KMS-11 (cell line): ENCODE results near the gene OGDH.
A peak's percentile ranks its signal among the peaks of the same experiment; 100 is the strongest.
"Not testable (repeated sequence)": the region's sequence is repeated elsewhere in the genome, so short reads cannot be mapped to it uniquely, and the experiment has no call there.

Experiments used
- H2AFZ ChIP-seq: fragments of 200-600 bp; sonication (generic); 2 replicates; pipeline ENCODE4 v1.6.1; 2016; ENCODE audit warnings: antibody characterized with exemption, mixed run types, low read depth
- H3K27ac ChIP-seq: fragments of 200-600 bp; sonication (generic); 2 replicates; pipeline ENCODE4 v1.6.1; 2016; ENCODE audit warnings: mild to moderate bottlenecking, mixed run types
- H3K27me3 ChIP-seq: fragments of 200-600 bp; sonication (generic); 2 replicates; pipeline ENCODE4 v1.6.1; 2017; ENCODE audit warnings: mild to moderate bottlenecking, low read depth, mixed run types, moderate library complexity; ENCODE audit not compliant: insufficient read depth
- H3K36me3 ChIP-seq: fragments of 200-600 bp; sonication (generic); 2 replicates; pipeline ENCODE4 v1.6.1; 2017; ENCODE audit warnings: mild to moderate bottlenecking, mixed run types; ENCODE audit not compliant: insufficient read depth
- H3K4me1 ChIP-seq: fragments of 200-600 bp; sonication (generic); 2 replicates; pipeline ENCODE4 v1.6.1; 2016; ENCODE audit warnings: mild to moderate bottlenecking, low read depth, mixed run types; ENCODE audit not compliant: poor library complexity, severe bottlenecking
- H3K4me2 ChIP-seq: fragments of 200-600 bp; sonication (generic); 2 replicates; pipeline ENCODE4 v1.7.0; 2016; ENCODE audit warnings: mild to moderate bottlenecking, mixed run types
- H3K4me3 ChIP-seq: fragments of 200-600 bp; sonication (generic); IDR thresholded peaks from 2 replicates; pipeline ENCODE4 v1.6.1; 2017; ENCODE audit warnings: low read depth, low read length, mixed read lengths; ENCODE audit not compliant: insufficient read depth
- H3K79me2 ChIP-seq: fragments of 200-600 bp; sonication (generic); 2 replicates; pipeline ENCODE4 v1.6.1; 2016; ENCODE audit warnings: low read depth, mixed run types; ENCODE audit not compliant: insufficient read depth
- H3K9ac ChIP-seq: fragments of 200-600 bp; sonication (generic); 2 replicates; pipeline ENCODE4 v1.6.1; 2016; ENCODE audit warnings: mild to moderate bottlenecking, mixed run types
- H4K20me1 ChIP-seq: fragments of 200-600 bp; sonication (generic); 2 replicates; pipeline ENCODE4 v1.6.1; 2016; ENCODE audit warnings: mild to moderate bottlenecking, mixed run types; ENCODE audit not compliant: insufficient read depth
- TF ChIP-seq, protein P1 (sequence below): fragments of 200-600 bp; sonication (generic); conservative IDR thresholded peaks from 2 replicates; pipeline ENCODE4 v1.6.1; 2017; ENCODE audit warnings: low read depth, mild to moderate bottlenecking, antibody characterized with exemption, low read length, moderate library complexity, mixed read lengths

Gene OGDH

DNA sequence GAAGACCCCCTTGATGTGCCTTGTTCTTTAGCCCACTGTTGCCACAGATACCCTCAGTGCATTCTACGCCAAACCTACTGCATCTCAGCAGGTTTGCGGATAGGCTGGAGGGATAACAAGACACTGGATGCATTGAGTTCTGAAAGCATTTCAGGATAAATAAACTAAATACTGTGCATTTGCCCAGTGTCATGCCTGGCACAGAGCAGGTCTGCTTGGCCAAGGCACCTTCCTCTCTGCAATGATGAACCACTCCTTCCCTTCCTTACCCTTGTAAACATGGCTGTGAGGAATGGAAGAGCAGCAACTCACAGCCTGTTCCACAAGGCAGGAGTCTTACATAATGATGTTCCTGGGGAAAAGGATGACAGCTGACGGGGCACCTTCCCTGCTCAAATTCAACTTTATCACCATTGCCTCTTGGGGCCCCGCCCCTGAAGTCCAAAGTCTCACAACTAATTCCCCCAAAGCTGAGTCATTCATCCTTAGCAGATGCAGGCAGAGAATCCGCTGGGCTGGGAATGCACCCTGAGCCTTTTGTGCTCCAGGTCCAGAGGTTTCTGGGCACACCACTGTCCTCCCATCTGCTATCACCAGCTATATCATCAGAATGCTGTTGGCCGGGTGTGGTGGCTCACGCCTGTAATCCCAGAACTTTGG, 44.3 kb upstream of the OGDH start:
- no peaks in the 10 kb centered on the region for H3K27me3 ChIP-seq
- H3K9ac ChIP-seq: no peak overlapping the region
- H4K20me1 ChIP-seq: no peaks in the 10 kb centered on the region; the same call in 1 of the 2 replicates
- H2AFZ ChIP-seq: no peak overlapping the region
- H3K4me1 ChIP-seq: no peaks in the 10 kb centered on the region
- TF ChIP-seq, protein P1, sequence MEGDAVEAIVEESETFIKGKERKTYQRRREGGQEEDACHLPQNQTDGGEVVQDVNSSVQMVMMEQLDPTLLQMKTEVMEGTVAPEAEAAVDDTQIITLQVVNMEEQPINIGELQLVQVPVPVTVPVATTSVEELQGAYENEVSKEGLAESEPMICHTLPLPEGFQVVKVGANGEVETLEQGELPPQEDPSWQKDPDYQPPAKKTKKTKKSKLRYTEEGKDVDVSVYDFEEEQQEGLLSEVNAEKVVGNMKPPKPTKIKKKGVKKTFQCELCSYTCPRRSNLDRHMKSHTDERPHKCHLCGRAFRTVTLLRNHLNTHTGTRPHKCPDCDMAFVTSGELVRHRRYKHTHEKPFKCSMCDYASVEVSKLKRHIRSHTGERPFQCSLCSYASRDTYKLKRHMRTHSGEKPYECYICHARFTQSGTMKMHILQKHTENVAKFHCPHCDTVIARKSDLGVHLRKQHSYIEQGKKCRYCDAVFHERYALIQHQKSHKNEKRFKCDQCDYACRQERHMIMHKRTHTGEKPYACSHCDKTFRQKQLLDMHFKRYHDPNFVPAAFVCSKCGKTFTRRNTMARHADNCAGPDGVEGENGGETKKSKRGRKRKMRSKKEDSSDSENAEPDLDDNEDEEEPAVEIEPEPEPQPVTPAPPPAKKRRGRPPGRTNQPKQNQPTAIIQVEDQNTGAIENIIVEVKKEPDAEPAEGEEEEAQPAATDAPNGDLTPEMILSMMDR: no peak
- H3K79me2 ChIP-seq: no peaks in the 10 kb centered on the region
- no peak overlapping the region for H3K4me3 ChIP-seq
- no peak overlapping the region for H3K4me2 ChIP-seq
- no peak overlapping the region for H3K27ac ChIP-seq
- no peaks in the 10 kb centered on the region for H3K36me3 ChIP-seq

DNA sequence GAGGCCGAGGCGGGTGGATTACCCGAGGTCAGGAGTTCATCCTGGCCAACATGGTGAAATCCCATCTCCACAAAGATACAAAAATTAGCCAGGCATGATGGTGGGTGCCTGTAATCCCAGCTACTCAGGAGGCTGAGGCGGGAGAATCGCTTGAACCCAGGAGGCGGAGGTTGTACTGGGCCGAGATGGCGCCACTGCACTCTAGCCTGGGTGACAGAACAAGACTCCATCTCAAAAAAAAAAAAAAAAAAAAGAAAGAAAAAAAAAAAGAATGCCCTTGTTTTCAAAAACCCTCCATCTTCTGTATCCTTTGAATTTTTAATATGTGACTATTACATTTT, 43.8 kb upstream of the OGDH start:
- H3K27me3 ChIP-seq, H3K4me1 ChIP-seq, H3K36me3 ChIP-seq, H3K9ac ChIP-seq, H3K4me2 ChIP-seq, H3K79me2 ChIP-seq, H4K20me1 ChIP-seq, H3K27ac ChIP-seq, H3K4me3 ChIP-seq, H2AFZ ChIP-seq: not testable (repeated sequence)

DNA sequence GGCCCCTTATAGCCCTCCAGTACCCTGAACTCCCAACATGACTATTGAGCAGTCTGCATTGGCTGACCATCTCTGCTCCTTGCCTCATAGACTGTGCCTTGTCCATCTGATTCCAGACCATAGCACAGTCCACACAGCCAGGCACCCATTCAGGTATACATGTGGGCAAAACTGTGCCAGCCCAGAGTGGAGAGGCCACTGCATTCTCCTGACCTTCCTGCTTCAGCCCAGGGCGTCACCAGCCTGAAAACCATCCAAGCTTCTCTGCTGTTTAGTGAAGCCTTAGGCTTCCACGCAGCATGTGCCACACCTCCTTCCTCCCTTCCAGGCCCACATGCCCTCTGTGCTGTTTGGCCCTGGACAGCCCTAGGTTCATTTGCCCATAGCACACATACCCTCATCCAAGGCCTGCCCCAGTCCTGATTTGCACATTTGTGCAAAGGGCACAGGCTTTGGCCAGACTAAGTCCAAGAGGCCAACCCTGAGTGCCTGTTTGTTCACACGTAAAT, 43.2 kb upstream of the OGDH start:
- TF ChIP-seq, protein P1: no peak
- Histone ChIP-seq H3K36me3 (no peaks in the 10 kb centered on the region; the same call in 1 of the 2 replicates), H4K20me1 (no peaks in the 10 kb centered on the region; the same call in 1 of the 2 replicates), H3K4me1 (no peaks in the 10 kb centered on the region), H3K4me2 (no peak overlapping the region), H3K27me3 (no peaks in the 10 kb centered on the region), H2AFZ (no peak overlapping the region), H3K79me2 (no peaks in the 10 kb centered on the region), H3K4me3 (no peak overlapping the region), H3K9ac (no peak overlapping the region), H3K27ac (no peak overlapping the region)

DNA sequence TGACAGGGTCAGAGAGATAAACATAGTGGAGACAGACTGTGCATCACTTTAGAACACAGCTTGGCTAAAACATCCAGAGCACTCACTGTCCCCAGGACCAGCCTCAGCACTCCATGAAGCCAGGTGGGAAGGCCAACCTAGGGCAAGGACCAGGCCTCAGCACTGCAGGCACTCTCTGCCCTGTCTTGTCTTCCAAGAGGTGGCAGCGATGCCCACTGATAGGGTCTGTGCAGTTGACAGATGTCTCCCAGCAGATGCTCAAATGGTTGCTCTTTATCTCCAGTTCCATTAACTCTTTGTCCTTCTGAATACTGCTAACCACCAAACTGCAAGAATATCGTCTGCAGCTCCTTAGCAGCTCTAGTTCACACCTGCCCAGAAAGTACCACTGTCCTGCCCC, 41.8 kb upstream of the OGDH start:
- no peaks in the 10 kb centered on the region for H3K27me3 ChIP-seq
- H3K79me2 ChIP-seq: no peaks in the 10 kb centered on the region
- H3K4me3 ChIP-seq: no peak overlapping the region
- H4K20me1 ChIP-seq: no peaks in the 10 kb centered on the region; the same call in 1 of the 2 replicates
- no peak overlapping the region for H3K4me2 ChIP-seq
- H3K9ac ChIP-seq: no peak overlapping the region
- TF ChIP-seq, protein P1: no peak
- no peak overlapping the region for H2AFZ ChIP-seq
- no peaks in the 10 kb centered on the region for H3K4me1 ChIP-seq
- no peaks in the 10 kb centered on the region; the same call in 1 of the 2 replicates for H3K36me3 ChIP-seq
- H3K27ac ChIP-seq: no peak overlapping the region

DNA sequence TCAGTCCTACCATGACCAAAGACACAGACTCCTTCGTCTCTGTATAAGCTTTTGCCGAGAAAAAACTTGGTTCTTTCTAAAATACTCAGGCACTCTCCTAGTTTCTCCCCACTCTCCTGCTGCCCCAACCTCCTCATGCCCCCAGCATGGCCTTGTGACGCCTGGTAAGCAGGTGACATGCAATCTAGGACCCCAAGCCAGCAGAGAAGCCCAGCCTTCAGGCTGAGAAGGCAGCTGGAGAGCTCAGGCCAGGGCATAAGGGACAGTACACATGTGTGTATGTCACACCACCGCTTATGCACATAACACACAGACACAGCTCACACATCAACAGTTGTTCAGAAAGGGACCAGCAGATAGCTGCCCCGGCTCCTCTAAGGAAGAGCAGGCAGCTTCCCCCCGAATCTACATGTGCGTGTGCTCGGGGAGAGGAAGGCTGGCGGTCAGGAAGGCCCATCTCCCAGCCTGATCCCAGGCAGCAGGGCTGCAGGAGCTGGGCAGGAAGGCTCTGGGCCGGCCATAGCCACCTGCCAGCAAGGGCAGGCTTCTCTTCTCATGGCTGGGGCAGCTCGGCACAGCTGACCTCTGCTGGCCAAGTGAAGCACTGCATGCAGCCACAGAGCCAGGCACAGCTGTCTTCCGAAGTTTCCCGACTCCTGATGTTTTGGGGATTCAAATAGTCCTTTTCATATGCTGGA, 41.2 kb upstream of the OGDH start:
- H3K4me2 ChIP-seq: no peak overlapping the region
- H3K27me3 ChIP-seq: no peaks in the 10 kb centered on the region
- no peaks in the 10 kb centered on the region for H3K79me2 ChIP-seq
- H3K27ac ChIP-seq: no peak overlapping the region
- no peaks in the 10 kb centered on the region; the same call in 1 of the 2 replicates for H4K20me1 ChIP-seq
- H3K9ac ChIP-seq: no peak overlapping the region
- H3K36me3 ChIP-seq: peaks cover 1% of the 10 kb centered on the region; the same call in 1 of the 2 replicates
- H3K4me1 ChIP-seq: no peaks in the 10 kb centered on the region
- H2AFZ ChIP-seq: no peak overlapping the region
- no peak overlapping the region for H3K4me3 ChIP-seq
- TF ChIP-seq, protein P1: peak; percentile 97
